T-helper 2 cell (primary cell): ENCODE results near the gene USP9X.
"Not testable (repeated sequence)": the region's sequence is repeated elsewhere in the genome, so short reads cannot be mapped to it uniquely, and the experiment has no call there.

Source experiments
- DNase-seq, 5 experiments: peaks; one replicate each; pipeline versions ENCODE4 v3.0.0 to v3.0.0-alpha.2; 2012 to 2022

USP9X gene

GRCh38 chrX:41086627-41086932 is 1.3 kb downstream of the USP9X start:
- DNase-seq = peak in 1 of 5 experiments; percentile 7

- peak in 1 of 5 experiments; percentile 13 for DNase-seq
Measured at GRCh38 chrX:41087201-41087600, 2.0 kb downstream of the USP9X start.

GRCh38 chrX:41090568-41091238 is 5.5 kb downstream of the USP9X start:
- no peak for DNase-seq

GRCh38 chrX:41092776-41093175 is 7.5 kb downstream of the USP9X start:
- no peak for DNase-seq

GRCh38 chrX:41095174-41095573 is 9.9 kb downstream of the USP9X start:
- no peak for DNase-seq

GRCh38 chrX:41095908-41096307 is 10.7 kb downstream of the USP9X start:
- DNase-seq = no peak

- no peak for DNase-seq
Measured at GRCh38 chrX:41096339-41096955, 11.2 kb downstream of the USP9X start.

- no peak for DNase-seq
Measured at GRCh38 chrX:41097326-41097725, 12.1 kb downstream of the USP9X start.

GRCh38 chrX:41100200-41100599 is 15.0 kb downstream of the USP9X start:
- DNase-seq = no peak

- DNase-seq = no peak
Measured at GRCh38 chrX:41100819-41101218, 15.6 kb downstream of the USP9X start.

GRCh38 chrX:41105005-41105404 is 19.8 kb downstream of the USP9X start:
- DNase-seq = no peak

GRCh38 chrX:41106257-41106656 is 21.0 kb downstream of the USP9X start:
- not testable (repeated sequence) for DNase-seq

- no peak for DNase-seq
Measured at GRCh38 chrX:41108007-41108406, 22.8 kb downstream of the USP9X start.

GRCh38 chrX:41108463-41109205 is 23.4 kb downstream of the USP9X start:
- DNase-seq = no peak

GRCh38 chrX:41110801-41111625 is 25.8 kb downstream of the USP9X start:
- peak in 1 of 5 experiments; percentile 43 for DNase-seq

- peak in 2 of 5 experiments; percentile 35 to 48 for DNase-seq
Measured at GRCh38 chrX:41115104-41115425, 29.8 kb downstream of the USP9X start.

GRCh38 chrX:41116948-41117347 is 31.7 kb downstream of the USP9X start:
- DNase-seq = peak in 2 of 5 experiments; percentile 49 to 85

GRCh38 chrX:41118156-41118555 is 32.9 kb downstream of the USP9X start:
- DNase-seq = peak in 2 of 5 experiments; percentile 1 to 74

GRCh38 chrX:41119803-41120202 is 34.6 kb downstream of the USP9X start:
- DNase-seq = peak in 1 of 5 experiments; percentile 23

- DNase-seq = no peak
Measured at GRCh38 chrX:41121766-41122165, 36.5 kb downstream of the USP9X start.

- DNase-seq = no peak
Measured at GRCh38 chrX:41122664-41123257, 37.5 kb downstream of the USP9X start.

GRCh38 chrX:41127477-41128192 is 42.4 kb downstream of the USP9X start:
- no peak for DNase-seq
